Liver (tissue), 9 donors: ENCODE measurements around the gene ZNF423. TPM values are rescaled to one million over a fixed set of nuclear protein-coding genes. Genes with fewer than 3 reads are reported as not detected.

Experiments
- DNase-seq: peaks from one replicate; pipeline ENCODE4 v3.0.0-alpha.2; 2017; ENCODE audit warnings: low spot score
- H3K27ac ChIP-seq, 2 donors: one replicate each; pipeline ENCODE4 v1.7.0; 2013; ENCODE audit warnings: inconsistent platforms in 2 of 2, low read length in 2 of 2, control low read depth in 1 of 2, low read depth in 1 of 2, mild to moderate bottlenecking in 1 of 2
- H3K27me3 ChIP-seq, 4 donors: one replicate each; pipeline versions ENCODE4 v1.6.1 to v1.7.0; 2013; ENCODE audit warnings: low read length in 3 of 4, inconsistent platforms in 1 of 4, mild to moderate bottlenecking in 1 of 4, moderate library complexity in 1 of 4; ENCODE audit not compliant: control insufficient read depth in 4 of 4, insufficient read depth in 4 of 4
- H3K36me3 ChIP-seq, 4 donors: one replicate each; pipeline versions ENCODE4 v1.6.1 to v1.7.0; 2013; ENCODE audit warnings: low read length in 3 of 4, mild to moderate bottlenecking in 3 of 4, low read depth in 1 of 4, moderate library complexity in 1 of 4; ENCODE audit not compliant: control insufficient read depth in 4 of 4, insufficient read depth in 3 of 4
- H3K4me1 ChIP-seq, 4 donors: one replicate each; pipeline versions ENCODE4 v1.6.1 to v1.7.0; 2013; ENCODE audit warnings: low read length in 3 of 4, mild to moderate bottlenecking in 3 of 4, moderate library complexity in 1 of 4; ENCODE audit not compliant: control insufficient read depth in 4 of 4, insufficient read depth in 4 of 4
- H3K4me3 ChIP-seq, 3 donors: one replicate each; pipeline versions ENCODE4 v1.6.1 to v1.7.0; 2013; ENCODE audit warnings: low read length in 3 of 3, control low read depth in 1 of 3, low read depth in 1 of 3, mild to moderate bottlenecking in 1 of 3
- H3K9ac ChIP-seq, 2 donors: one replicate each; pipeline ENCODE4 v1.7.0; 2013; ENCODE audit warnings: low read length in 2 of 2, mild to moderate bottlenecking in 2 of 2, moderate library complexity in 2 of 2, control low read depth in 1 of 2, low read depth in 1 of 2
- H3K9me3 ChIP-seq, 4 donors: one replicate each; pipeline versions ENCODE4 v1.6.1 to v1.7.0; 2013; ENCODE audit warnings: low read length in 3 of 4; ENCODE audit not compliant: control insufficient read depth in 4 of 4
- EGR1 ChIP-seq, 2 donors: IDR thresholded peaks; 2 replicates each; pipeline ENCODE4 v1.6.1; 2016 to 2018; ENCODE audit warnings: antibody characterized with exemption in 2 of 2, low read depth in 2 of 2
- FOXA1 ChIP-seq: IDR thresholded peaks from 2 replicates; pipeline ENCODE4 v1.6.1; 2016; ENCODE audit warnings: antibody characterized with exemption
- FOXA2 ChIP-seq: IDR thresholded peaks from 2 replicates; pipeline ENCODE4 v1.6.1; 2016; ENCODE audit warnings: antibody characterized with exemption
- GABPA ChIP-seq, 2 donors: IDR thresholded peaks in 1 of 2; conservative IDR thresholded peaks in 1 of 2; 2 replicates each; pipeline ENCODE4 v1.6.1; 2016; ENCODE audit warnings: antibody characterized with exemption in 2 of 2, mild to moderate bottlenecking in 1 of 2, moderate library complexity in 1 of 2
- HNF4A ChIP-seq, 2 donors: conservative IDR thresholded peaks; 2 replicates each; pipeline ENCODE4 v1.6.1; 2016; ENCODE audit warnings: antibody characterized with exemption in 2 of 2, mild to moderate bottlenecking in 2 of 2
- HNF4G ChIP-seq: IDR thresholded peaks from 2 replicates; pipeline ENCODE4 v1.6.1; 2016; ENCODE audit warnings: antibody characterized with exemption
- JUND ChIP-seq, 2 donors: IDR thresholded peaks; 2 replicates each; pipeline ENCODE4 v1.6.1; 2016; ENCODE audit warnings: antibody characterized with exemption in 2 of 2
- RAD21 ChIP-seq, 2 donors: IDR thresholded peaks; 2 replicates each; pipeline ENCODE4 v1.6.1; 2016; ENCODE audit warnings: antibody characterized with exemption in 2 of 2, mild to moderate bottlenecking in 2 of 2
- RXRA ChIP-seq, 2 donors: IDR thresholded peaks; 2 replicates each; pipeline ENCODE4 v1.6.1; 2017 to 2018; ENCODE audit warnings: antibody characterized with exemption in 2 of 2, mild to moderate bottlenecking in 1 of 2
- SP1 ChIP-seq: IDR thresholded peaks from 2 replicates; pipeline ENCODE4 v1.6.1; 2018; ENCODE audit warnings: antibody characterized with exemption, mild to moderate bottlenecking
- TAF1 ChIP-seq: conservative IDR thresholded peaks from 2 replicates; pipeline ENCODE4 v1.6.1; 2016; ENCODE audit warnings: antibody characterized with exemption, mild to moderate bottlenecking
- YY1 ChIP-seq: IDR thresholded peaks from 2 replicates; pipeline ENCODE4 v1.6.1; 2016; ENCODE audit warnings: antibody characterized with exemption, mild to moderate bottlenecking
- WGBS: extraction: QIAGEN DNeasy Blood & Tissue Kit; methylation state at CpG from one replicate; pipeline ENCODE4 v1.1.7; 2013; 5-methylcytosine and 5-hydroxymethylcytosine counted together
- polyA plus RNA-seq, 2 donors: library from polyadenylated mRNA; stranded (reverse) in 1 of 2; unstranded in 1 of 2; fragments of 200-250 nt in 1 of 2; fragments of >200 nt in 1 of 2; fragmentation: Nextera tagmentation in 1 of 2; extraction: Ambion mirVana in 1 of 2; gene quantifications; one replicate each; pipeline versions ENCODE4 v1.2.1 to v1.2.3, GENCODE V29; 2013 to 2015
- total RNA-seq, 2 donors: library from RNA; depleted of rRNA; stranded (reverse); fragments of >200 nt; gene quantifications; one replicate each; pipeline ENCODE4 v1.2.3, GENCODE V29; 2014
- TF ChIP-seq, protein P1 (sequence below): IDR thresholded peaks from 2 replicates; pipeline ENCODE4 v1.6.1; 2016; ENCODE audit warnings: antibody characterized with exemption
- TF ChIP-seq, protein P2 (sequence below): IDR thresholded peaks from 2 replicates; pipeline ENCODE4 v1.6.1; 2016; ENCODE audit warnings: antibody characterized with exemption, mild to moderate bottlenecking
- TF ChIP-seq, protein P3 (sequence below): IDR thresholded peaks from 2 replicates; pipeline ENCODE4 v1.6.1; 2016; ENCODE audit warnings: antibody characterized with exemption
- TF ChIP-seq, protein P4 (sequence below): fragments of 150-350 bp; IDR thresholded peaks from 2 replicates; pipeline ENCODE4 v1.5.1; 2017; ENCODE audit warnings: improper control_type of control experiment, low read depth, low read length; ENCODE audit not compliant: missing input control
- donor health status: healthy.
- donor health status: healthy.
- donor health status: healthy.
- donor health status: healthy.
- donor health status: healthy.

Gene ZNF423
- total and polyA plus RNA-seq, 4 donors, result 0.24 to 1.6 (median 0.39) TPM

DNA sequence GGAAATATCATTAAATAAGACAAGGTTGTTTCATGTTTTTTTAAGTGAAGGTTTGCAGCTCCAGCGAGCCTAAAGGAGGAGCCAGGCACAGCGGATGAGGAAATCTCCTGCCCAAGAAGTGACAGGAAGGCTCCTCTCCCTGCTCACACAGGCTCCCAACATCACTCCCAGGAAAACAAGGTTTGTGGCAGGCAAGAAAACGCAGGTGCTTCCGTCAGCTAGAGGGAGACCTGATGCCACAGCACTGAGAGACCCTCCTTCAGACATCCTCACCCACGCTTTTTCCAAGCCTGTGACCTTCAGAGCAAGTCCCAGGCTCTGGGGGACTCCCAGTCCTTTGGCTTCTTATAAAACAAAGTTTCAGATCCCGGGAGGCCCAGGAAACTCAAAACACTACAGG lies 89.7 kb downstream of the ZNF423 start:
- no peak overlapping the region for H3K27ac ChIP-seq
- H3K36me3 ChIP-seq, result no peaks in the 10 kb centered on the region
- no peaks in the 10 kb centered on the region for H3K9me3 ChIP-seq
- H3K4me3 ChIP-seq, result no peak overlapping the region
- H3K27me3 ChIP-seq, result no peaks in the 10 kb centered on the region
- no peaks in the 10 kb centered on the region for H3K4me1 ChIP-seq
- WGBS, result 77% methylated on average over 6 of the region's 6 CpGs
- H3K9ac ChIP-seq, result no peak overlapping the region
- DNase-seq, result no peak
- TF ChIP-seq, protein P1, sequence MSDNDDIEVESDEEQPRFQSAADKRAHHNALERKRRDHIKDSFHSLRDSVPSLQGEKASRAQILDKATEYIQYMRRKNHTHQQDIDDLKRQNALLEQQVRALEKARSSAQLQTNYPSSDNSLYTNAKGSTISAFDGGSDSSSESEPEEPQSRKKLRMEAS, result no peak
- TF ChIP-seq HNF4A (conservative IDR thresholded peaks at IDR 0.05) (no peak), TAF1 (no peak), JUND (IDR thresholded peaks at IDR 0.05) (no peak), YY1 (no peak), HNF4G (no peak), FOXA1 (no peak), SP1 (no peak), EGR1 (IDR thresholded peaks at IDR 0.05; ENCODE audit: low read depth in 2 of 2) (no peak)
- TF ChIP-seq, protein P2, sequence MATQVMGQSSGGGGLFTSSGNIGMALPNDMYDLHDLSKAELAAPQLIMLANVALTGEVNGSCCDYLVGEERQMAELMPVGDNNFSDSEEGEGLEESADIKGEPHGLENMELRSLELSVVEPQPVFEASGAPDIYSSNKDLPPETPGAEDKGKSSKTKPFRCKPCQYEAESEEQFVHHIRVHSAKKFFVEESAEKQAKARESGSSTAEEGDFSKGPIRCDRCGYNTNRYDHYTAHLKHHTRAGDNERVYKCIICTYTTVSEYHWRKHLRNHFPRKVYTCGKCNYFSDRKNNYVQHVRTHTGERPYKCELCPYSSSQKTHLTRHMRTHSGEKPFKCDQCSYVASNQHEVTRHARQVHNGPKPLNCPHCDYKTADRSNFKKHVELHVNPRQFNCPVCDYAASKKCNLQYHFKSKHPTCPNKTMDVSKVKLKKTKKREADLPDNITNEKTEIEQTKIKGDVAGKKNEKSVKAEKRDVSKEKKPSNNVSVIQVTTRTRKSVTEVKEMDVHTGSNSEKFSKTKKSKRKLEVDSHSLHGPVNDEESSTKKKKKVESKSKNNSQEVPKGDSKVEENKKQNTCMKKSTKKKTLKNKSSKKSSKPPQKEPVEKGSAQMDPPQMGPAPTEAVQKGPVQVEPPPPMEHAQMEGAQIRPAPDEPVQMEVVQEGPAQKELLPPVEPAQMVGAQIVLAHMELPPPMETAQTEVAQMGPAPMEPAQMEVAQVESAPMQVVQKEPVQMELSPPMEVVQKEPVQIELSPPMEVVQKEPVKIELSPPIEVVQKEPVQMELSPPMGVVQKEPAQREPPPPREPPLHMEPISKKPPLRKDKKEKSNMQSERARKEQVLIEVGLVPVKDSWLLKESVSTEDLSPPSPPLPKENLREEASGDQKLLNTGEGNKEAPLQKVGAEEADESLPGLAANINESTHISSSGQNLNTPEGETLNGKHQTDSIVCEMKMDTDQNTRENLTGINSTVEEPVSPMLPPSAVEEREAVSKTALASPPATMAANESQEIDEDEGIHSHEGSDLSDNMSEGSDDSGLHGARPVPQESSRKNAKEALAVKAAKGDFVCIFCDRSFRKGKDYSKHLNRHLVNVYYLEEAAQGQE, result no peak

DNA sequence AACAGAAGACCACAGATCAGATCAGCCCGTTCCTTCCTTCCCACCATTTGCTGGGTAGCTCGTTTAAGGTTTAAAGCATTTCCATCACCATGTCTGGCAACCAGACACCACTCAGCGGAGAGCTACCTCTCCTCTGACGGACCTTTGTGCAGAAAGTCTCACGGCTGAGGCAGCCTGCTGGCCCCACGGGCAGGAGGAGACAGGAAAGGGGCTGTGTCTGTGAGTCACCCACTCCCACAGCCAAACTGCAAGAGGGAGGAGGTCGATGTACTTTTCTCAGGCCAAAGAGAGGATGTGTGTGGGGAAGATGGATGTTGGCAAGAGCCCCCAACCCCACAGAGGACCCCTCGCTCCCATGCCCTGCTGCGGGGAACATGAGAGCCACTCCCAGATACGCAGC lies 92.1 kb downstream of the ZNF423 start:
- WGBS, result 79% methylated on average over 10 of the region's 10 CpGs
- no peak for TF ChIP-seq FOXA2
- TF ChIP-seq, protein P3, sequence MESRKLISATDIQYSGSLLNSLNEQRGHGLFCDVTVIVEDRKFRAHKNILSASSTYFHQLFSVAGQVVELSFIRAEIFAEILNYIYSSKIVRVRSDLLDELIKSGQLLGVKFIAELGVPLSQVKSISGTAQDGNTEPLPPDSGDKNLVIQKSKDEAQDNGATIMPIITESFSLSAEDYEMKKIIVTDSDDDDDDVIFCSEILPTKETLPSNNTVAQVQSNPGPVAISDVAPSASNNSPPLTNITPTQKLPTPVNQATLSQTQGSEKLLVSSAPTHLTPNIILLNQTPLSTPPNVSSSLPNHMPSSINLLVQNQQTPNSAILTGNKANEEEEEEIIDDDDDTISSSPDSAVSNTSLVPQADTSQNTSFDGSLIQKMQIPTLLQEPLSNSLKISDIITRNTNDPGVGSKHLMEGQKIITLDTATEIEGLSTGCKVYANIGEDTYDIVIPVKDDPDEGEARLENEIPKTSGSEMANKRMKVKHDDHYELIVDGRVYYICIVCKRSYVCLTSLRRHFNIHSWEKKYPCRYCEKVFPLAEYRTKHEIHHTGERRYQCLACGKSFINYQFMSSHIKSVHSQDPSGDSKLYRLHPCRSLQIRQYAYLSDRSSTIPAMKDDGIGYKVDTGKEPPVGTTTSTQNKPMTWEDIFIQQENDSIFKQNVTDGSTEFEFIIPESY, result no peak
- no peak for TF ChIP-seq RAD21 (IDR thresholded peaks at IDR 0.05)
- H3K27ac ChIP-seq, result no peak overlapping the region
- H3K36me3 ChIP-seq, result no peaks in the 10 kb centered on the region
- no peak overlapping the region for H3K4me3 ChIP-seq
- no peak for DNase-seq
- H3K9ac ChIP-seq, result no peak overlapping the region
- H3K4me1 ChIP-seq, result no peaks in the 10 kb centered on the region
- H3K9me3 ChIP-seq, result no peaks in the 10 kb centered on the region
- no peaks in the 10 kb centered on the region for H3K27me3 ChIP-seq

DNA sequence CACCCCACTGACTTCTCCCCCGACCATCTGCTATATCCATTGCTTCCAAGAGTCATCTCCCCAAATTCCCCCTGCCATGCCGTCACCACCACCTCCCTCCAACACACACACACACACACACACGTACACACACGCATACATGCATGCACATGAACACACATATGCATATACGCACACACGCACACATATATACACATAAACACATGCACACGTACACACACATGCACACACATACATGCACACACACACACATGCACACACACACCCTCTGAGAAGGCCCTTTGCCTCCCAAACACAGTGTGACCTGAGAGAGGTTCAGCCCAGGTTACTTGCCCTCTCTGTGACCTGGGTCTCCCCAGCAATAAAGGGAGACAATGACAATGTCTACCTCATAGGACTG lies 95.1 kb downstream of the ZNF423 start:
- DNase-seq, result no peak
- H3K27me3 ChIP-seq, result no peaks in the 10 kb centered on the region
- no peaks in the 10 kb centered on the region for H3K4me1 ChIP-seq
- WGBS, result 89% methylated on average over 7 of the region's 7 CpGs
- no peak overlapping the region for H3K4me3 ChIP-seq
- H3K9me3 ChIP-seq, result no peaks in the 10 kb centered on the region
- no peak overlapping the region for H3K9ac ChIP-seq
- H3K27ac ChIP-seq, result no peak overlapping the region
- H3K36me3 ChIP-seq, result no peaks in the 10 kb centered on the region
- TF ChIP-seq HNF4A (conservative IDR thresholded peaks at IDR 0.05), result no peak
- TF ChIP-seq, protein P4, sequence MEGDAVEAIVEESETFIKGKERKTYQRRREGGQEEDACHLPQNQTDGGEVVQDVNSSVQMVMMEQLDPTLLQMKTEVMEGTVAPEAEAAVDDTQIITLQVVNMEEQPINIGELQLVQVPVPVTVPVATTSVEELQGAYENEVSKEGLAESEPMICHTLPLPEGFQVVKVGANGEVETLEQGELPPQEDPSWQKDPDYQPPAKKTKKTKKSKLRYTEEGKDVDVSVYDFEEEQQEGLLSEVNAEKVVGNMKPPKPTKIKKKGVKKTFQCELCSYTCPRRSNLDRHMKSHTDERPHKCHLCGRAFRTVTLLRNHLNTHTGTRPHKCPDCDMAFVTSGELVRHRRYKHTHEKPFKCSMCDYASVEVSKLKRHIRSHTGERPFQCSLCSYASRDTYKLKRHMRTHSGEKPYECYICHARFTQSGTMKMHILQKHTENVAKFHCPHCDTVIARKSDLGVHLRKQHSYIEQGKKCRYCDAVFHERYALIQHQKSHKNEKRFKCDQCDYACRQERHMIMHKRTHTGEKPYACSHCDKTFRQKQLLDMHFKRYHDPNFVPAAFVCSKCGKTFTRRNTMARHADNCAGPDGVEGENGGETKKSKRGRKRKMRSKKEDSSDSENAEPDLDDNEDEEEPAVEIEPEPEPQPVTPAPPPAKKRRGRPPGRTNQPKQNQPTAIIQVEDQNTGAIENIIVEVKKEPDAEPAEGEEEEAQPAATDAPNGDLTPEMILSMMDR, result no peak
- TF ChIP-seq RXRA (IDR thresholded peaks at IDR 0.05), result no peak
- no peak for TF ChIP-seq GABPA (IDR thresholded peaks at IDR 0.05 in 1 of 2, conservative IDR thresholded peaks at IDR 0.05 in 1 of 2)
- TF ChIP-seq, protein P3, result no peak
- TF ChIP-seq RAD21 (IDR thresholded peaks at IDR 0.05), result no peak
- no peak for TF ChIP-seq FOXA2
